ENCODE results near the gene CHAMP1.
A peak's percentile ranks its signal among the peaks of the same experiment; 100 is the strongest.
"Not testable (repeated sequence)": the region's sequence is repeated elsewhere in the genome, so short reads cannot be mapped to it uniquely, and the experiment has no call there.

The CHAMP1 gene

DNA sequence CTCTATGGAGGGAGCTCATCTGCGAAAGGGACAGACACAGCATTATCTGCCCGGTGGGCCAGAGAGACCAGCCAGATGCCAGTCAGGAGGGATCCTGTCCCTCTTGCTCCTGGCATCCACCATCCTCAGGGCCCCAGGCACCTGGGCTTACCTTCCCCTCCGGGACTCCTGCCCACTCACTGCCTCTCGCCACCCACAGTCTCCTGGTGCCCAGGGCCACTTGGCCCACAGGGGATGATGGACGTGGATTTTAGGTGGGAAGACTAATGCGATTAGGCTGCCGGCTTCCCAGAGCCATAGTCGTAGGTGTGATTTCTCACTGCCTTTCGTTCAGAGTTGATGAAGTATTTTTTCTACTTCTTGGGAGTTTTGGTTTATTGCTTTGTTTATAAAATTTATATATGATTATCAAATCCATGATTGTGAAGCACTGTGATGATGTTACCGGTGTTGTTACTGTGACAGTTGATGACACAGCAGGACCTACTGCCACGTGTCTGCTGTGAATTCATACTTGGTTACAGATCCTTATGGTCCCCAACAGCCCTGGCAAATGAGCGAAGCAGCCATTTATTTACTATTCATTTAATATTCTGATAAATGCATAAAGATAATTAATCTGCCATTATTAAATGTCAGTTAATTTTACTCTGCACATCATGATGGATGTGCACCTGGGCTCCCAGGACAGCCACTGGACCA lies 14.5 kb upstream of the CHAMP1 start:
- DNase-seq (ENCODE audit: low spot score), result no peak

DNA sequence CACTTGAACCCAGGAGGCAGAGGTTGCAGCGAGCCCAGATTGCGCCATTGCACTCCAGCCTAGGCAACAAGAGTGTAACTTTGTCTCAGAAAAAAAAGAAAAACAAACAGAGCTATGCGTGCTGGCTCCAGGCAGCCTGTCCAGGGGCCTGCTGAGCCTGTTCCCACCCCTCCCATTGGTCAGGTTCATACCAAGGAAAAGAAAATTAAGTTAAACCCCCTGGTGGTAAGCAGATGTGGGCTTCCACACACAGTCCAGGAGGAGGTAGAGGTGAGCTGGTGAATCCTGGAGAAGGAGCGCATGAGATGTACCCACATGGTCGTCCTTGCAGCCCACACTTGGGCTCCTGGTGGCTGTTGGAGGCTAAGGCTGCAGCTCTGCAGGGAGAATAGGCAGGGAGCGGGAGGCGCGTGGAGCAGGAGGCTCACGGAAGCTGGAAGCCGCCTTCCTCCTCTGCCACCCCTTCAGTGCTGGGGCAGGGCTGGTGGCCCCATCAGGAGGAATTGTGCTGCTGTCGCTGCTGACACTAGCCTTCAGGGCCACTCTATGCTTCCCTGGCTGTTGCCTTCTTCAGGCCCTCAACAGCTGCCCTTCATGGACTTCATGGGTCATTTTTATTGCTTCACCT lies 10.5 kb upstream of the CHAMP1 start:
- no peak for DNase-seq (ENCODE audit: low spot score)

DNA sequence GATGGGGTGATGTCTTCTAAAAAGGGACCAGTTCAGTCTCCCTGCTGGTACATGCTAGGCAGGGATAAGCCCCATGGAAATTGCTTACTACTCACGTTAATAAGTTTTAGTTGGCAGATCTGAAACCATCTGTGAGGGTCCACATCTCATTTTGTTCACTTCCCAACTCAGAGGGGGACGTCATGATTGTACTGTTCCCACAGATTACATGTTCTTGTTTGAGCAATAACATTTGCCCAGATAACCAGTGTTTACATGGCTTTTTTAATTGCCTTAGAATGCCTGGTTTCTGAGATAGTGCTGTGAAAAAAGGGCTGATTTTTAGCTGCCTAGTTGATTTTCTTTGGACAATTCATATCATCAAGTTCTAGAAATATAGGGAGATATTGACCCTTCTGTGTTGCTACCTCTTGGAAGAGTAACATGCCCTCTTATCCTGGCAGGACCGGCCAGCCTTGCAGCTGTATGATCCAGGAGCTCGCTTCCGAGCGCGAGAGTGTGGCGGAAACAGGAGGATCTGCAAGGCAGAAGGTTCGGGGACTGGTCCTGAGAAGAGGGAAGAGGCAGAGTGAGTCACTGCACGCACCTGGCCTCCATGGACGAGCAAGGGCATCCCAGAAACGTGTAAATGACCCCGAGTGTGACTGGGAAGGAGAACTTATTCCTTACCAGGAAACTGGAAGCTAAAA lies 9.8 kb upstream of the CHAMP1 start:
- DNase-seq (ENCODE audit: low spot score), result no peak

GRCh38 chr13:114309086-114309485 lies 5.2 kb upstream of the CHAMP1 start:
- no peak for DNase-seq (ENCODE audit: low spot score)

DNA sequence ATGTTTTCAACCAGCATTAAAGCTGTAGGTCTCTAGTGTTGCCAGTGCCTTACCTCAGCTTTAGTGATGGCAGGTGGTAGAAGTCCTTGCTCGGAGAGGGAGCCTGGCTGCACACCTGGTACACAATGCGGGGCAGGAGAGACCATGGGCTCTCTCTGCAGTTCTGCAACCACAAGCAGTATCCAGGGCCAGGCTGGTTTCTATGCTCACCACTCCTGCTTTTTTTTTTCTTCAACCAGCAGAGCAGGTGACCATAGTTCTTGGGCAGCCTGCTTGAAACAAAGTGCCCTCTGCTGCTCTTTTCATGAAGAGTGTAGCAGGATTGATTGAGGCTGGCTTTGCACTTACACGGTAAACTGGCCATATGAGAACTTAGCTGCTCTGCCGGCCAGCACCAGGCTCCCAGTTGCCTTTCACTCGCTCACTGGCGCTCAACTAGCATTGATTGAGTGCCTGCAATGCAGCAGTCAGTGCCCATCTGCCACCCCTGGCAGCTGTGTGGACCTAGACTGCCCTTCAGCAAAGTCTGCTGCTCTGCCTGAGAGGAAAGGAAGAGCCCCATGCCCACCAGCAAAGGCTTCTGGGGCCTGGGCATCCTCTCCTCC lies 4.4 kb upstream of the CHAMP1 start:
- DNase-seq (ENCODE audit: low spot score), result no peak

- DNase-seq (ENCODE audit: low spot score), result no peak
These were observed 3.3 kb upstream of the CHAMP1 start for GRCh38 chr13:114310956-114311355.

GRCh38 chr13:114311387-114311786 lies 2.9 kb upstream of the CHAMP1 start:
- DNase-seq (ENCODE audit: low spot score), result no peak

- DNase-seq (ENCODE audit: low spot score), result no peak
These were observed 2.4 kb upstream of the CHAMP1 start for GRCh38 chr13:114311908-114312307.

- DNase-seq (ENCODE audit: low spot score), result no peak
These were observed 1.0 kb upstream of the CHAMP1 start for GRCh38 chr13:114313061-114313860.

DNA sequence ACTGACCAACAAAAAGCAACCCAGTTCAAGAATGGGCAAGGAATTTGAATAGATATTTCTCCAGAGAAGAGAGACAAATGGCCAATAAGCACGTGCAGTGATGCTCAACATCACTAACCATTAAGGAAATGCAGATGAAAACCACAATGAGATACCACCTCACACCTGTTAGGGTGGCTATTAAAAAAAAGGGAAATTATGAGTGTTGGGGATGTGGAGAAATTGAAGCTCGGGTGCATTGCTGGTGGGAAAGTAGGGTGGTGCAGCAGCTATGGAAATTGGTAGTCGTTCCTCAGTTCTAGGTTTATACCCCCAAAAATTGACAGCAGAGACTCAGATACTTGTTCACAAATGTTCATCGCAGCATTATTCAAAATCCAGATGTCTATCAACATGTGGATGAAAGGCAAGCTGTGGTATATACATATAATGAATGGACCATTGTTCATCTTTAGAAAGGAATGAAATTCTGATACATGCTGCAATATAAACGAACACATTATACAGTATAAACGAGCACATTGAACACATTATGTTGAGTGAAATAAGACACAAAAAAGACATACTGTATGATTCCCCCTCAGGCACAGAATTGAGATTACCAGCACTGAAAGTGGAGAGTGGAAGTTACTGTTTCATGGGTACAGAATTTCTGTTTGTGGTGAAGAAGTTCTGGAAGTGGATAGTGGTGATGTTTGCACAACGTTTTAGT lies 927 bp downstream of the CHAMP1 start:
- DNase-seq (ENCODE audit: low spot score), result no peak

GRCh38 chr13:114318624-114319023 lies 4.3 kb downstream of the CHAMP1 start:
- no peak for DNase-seq (ENCODE audit: low spot score)

- no peak for DNase-seq (ENCODE audit: low spot score)
These were observed 5.2 kb downstream of the CHAMP1 start for GRCh38 chr13:114319441-114319913.

DNA sequence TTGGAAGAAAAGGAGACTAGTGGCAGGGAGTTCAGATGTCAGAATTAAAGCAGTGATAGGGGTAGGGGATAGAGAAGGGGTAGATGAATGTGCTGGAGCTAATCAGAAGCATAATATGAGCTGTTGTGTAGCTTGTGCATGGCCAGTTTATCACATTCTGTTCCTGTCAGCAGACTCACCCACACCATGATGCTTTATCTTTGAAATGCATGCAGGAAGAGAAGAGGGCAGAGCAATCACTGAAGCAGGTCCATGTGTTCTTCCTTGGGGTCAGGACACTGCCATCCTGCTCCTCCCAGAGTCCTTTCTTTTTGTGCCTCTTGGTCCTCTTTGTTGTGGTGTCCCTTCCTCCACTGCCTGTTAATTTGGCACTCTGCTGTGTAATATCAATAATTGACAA lies 5.8 kb downstream of the CHAMP1 start:
- no peak for DNase-seq (ENCODE audit: low spot score)

GRCh38 chr13:114321256-114321655 lies 7.0 kb downstream of the CHAMP1 start:
- no peak for DNase-seq (ENCODE audit: low spot score)

DNA sequence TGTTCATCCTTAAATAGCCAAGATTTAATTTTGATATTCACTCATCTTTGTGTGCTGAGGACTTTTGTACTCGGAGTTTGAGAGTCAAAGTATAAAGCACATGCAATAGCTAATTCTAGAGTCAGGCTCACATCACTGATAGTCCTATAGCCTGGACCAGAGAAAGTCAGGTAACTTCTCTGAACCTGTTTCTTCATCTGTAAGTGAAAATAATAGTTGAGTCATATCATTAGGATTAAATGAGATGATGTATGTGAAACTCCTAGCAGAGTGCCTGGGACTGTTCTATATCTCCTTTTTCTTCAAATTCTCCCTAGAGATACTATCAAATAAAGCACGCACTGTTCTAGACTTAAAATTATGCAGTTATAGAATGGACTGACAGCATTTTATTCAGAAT lies 9.0 kb downstream of the CHAMP1 start:
- DNase-seq (ENCODE audit: low spot score), result no peak

GRCh38 chr13:114324334-114324733 lies 10.0 kb downstream of the CHAMP1 start:
- no peak for DNase-seq (ENCODE audit: low spot score)

- DNase-seq (ENCODE audit: low spot score), result no peak
These were observed 11.4 kb downstream of the CHAMP1 start for GRCh38 chr13:114325729-114326128.

DNA sequence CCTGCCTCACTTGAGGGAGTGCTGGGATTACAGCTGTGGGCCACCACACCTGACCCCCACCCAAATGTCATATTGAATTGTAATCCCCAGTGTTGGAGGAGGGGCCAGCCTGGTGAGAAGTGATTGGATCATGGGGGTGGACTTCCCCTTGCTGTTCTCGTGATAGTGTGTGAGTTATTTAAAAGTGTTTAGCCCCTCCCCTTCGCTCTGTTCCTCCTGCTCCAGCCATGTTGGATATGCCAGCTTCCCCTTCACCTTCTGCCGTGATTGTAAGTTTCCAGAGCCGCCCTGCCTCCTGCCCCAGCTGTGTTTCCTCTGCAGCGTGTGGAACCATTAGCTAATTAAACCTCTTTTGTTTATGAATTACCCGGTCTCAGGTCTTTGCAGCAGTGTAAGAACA lies 13.7 kb downstream of the CHAMP1 start:
- DNase-seq (ENCODE audit: low spot score), result peak; percentile 54

DNA sequence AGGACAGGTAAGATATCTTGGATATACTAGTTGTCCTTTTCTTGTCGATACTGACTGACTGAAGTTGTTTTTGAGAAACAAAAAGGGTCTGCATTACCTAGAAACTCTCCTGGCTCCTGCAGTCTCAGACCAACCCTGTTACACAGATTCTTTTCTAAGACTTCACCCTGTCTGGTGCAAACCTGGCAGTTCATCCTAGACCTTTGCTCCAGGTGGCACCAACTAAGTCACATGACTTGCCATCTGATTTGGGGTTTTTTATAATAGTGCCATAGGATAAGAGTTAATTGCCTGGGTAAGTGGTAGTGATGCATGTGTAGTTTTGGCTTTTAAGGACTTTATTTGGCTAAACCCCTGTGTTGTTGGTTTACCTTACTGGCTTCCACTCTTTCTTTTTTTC lies 14.3 kb downstream of the CHAMP1 start:
- DNase-seq (ENCODE audit: low spot score), result no peak

- DNase-seq (ENCODE audit: low spot score), result no peak
These were observed 15.8 kb downstream of the CHAMP1 start for GRCh38 chr13:114330086-114330485.

GRCh38 chr13:114333881-114334280 lies 19.6 kb downstream of the CHAMP1 start:
- not testable (repeated sequence) for DNase-seq (ENCODE audit: low spot score)

All from D341Med (cell line).